HepG2 (cell line): ENCODE results near the gene HOXA10.

Source experiments
- FOXK2 ChIP-seq: fragments of 450-650 bp; IDR thresholded peaks from 2 replicates; pipeline ENCODE4 v1.6.1; 2016
- GLI4 ChIP-seq: sonication (generic); formaldehyde crosslinking; IDR thresholded peaks from 2 replicates; pipeline ENCODE4 v1.5.1; 2020; ENCODE audit warnings: missing genetic modification reagents, mild to moderate bottlenecking, moderate library complexity, borderline replicate concordance
- JUND ChIP-seq: sonication (generic); formaldehyde crosslinking; IDR thresholded peaks from 2 replicates; pipeline ENCODE4 v1.8.0; 2022; ENCODE audit warnings: mild to moderate bottlenecking, missing genetic modification reagents
- MTA3 ChIP-seq: sonication (generic); formaldehyde crosslinking; IDR thresholded peaks from 2 replicates; pipeline ENCODE4 v1.4.0; 2020; ENCODE audit warnings: missing genetic modification reagents
- SETDB1 ChIP-seq: sonication (generic); formaldehyde crosslinking; IDR thresholded peaks from 2 replicates; pipeline ENCODE4 v1.5.1; 2020; ENCODE audit warnings: missing genetic modification reagents, mild to moderate bottlenecking, borderline replicate concordance
- TF ChIP-seq, protein P1 (sequence below): sonication (generic); formaldehyde crosslinking; IDR thresholded peaks from 2 replicates; pipeline ENCODE4 v1.8.1; 2022; ENCODE audit warnings: low read depth, mild to moderate bottlenecking, missing genetic modification reagents
- TF ChIP-seq, protein P2 (sequence below): sonication (generic); formaldehyde crosslinking; IDR thresholded peaks from 2 replicates; pipeline ENCODE4 v1.4.0; 2020; ENCODE audit warnings: missing genetic modification reagents
- TF ChIP-seq, protein P3 (sequence below): sonication (generic); formaldehyde crosslinking; IDR thresholded peaks from 2 replicates; pipeline ENCODE4 v1.8.1; 2022; ENCODE audit warnings: mild to moderate bottlenecking, missing genetic modification reagents

DNA sequence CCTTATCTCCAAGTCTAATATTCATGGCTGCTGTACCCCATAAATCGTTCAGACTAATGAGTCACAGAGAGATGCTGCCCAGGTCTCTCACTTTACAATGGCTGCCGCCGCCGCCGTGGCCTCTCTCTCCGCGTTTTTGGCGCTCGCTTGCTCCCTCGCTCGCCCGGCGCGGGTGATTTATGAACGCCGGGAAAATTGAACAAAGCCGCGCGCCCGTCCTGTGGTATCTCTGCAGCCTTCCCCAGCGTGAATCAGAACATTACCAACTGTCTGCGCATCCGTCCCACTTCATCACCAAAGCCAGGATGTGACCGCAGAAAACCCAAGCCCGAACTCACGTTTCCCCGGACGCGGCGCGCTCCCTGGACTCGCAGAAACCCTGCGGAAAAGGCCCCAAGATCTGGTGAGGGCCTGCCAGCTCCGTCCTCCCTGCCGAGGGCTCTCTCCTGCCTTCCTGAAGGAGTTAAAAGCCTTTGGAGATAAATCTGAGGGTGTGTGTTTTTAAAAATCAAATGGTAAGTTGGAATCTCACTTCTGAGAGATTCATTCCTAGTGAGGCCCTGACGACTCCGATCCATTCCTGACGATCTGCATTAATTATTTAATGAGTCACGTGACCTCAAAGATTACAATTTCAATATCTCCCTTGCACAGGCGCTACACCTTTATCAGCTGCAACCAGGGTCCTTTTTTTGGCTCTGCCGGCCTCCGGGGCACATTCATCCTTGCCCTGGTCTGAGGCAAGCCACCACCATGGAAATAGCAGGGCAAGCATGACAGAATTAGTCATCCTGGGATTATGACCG is 49.8 kb downstream of the HOXA10 start:
- TF ChIP-seq JUND (CRISPR knock-in tag) (no peak), GLI4 (CRISPR knock-in tag) (no peak), MTA3 (CRISPR knock-in tag) (no peak), SETDB1 (CRISPR knock-in tag) (no peak), FOXK2 (no peak)
- TF ChIP-seq, protein P1, sequence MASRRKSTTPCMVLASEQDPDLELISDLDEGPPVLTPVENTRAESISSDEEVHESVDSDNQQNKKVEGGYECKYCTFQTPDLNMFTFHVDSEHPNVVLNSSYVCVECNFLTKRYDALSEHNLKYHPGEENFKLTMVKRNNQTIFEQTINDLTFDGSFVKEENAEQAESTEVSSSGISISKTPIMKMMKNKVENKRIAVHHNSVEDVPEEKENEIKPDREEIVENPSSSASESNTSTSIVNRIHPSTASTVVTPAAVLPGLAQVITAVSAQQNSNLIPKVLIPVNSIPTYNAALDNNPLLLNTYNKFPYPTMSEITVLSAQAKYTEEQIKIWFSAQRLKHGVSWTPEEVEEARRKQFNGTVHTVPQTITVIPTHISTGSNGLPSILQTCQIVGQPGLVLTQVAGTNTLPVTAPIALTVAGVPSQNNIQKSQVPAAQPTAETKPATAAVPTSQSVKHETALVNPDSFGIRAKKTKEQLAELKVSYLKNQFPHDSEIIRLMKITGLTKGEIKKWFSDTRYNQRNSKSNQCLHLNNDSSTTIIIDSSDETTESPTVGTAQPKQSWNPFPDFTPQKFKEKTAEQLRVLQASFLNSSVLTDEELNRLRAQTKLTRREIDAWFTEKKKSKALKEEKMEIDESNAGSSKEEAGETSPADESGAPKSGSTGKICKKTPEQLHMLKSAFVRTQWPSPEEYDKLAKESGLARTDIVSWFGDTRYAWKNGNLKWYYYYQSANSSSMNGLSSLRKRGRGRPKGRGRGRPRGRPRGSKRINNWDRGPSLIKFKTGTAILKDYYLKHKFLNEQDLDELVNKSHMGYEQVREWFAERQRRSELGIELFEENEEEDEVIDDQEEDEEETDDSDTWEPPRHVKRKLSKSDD (CRISPR knock-in tag) = no peak
- TF ChIP-seq, protein P2, sequence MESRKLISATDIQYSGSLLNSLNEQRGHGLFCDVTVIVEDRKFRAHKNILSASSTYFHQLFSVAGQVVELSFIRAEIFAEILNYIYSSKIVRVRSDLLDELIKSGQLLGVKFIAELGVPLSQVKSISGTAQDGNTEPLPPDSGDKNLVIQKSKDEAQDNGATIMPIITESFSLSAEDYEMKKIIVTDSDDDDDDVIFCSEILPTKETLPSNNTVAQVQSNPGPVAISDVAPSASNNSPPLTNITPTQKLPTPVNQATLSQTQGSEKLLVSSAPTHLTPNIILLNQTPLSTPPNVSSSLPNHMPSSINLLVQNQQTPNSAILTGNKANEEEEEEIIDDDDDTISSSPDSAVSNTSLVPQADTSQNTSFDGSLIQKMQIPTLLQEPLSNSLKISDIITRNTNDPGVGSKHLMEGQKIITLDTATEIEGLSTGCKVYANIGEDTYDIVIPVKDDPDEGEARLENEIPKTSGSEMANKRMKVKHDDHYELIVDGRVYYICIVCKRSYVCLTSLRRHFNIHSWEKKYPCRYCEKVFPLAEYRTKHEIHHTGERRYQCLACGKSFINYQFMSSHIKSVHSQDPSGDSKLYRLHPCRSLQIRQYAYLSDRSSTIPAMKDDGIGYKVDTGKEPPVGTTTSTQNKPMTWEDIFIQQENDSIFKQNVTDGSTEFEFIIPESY = no peak
- TF ChIP-seq, protein P3, sequence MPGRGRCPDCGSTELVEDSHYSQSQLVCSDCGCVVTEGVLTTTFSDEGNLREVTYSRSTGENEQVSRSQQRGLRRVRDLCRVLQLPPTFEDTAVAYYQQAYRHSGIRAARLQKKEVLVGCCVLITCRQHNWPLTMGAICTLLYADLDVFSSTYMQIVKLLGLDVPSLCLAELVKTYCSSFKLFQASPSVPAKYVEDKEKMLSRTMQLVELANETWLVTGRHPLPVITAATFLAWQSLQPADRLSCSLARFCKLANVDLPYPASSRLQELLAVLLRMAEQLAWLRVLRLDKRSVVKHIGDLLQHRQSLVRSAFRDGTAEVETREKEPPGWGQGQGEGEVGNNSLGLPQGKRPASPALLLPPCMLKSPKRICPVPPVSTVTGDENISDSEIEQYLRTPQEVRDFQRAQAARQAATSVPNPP = no peak
